ENCODE measurements around the gene TBX21. TPM values are rescaled to one million over a fixed set of nuclear protein-coding genes. Genes with fewer than 3 reads are reported as not detected.

Gene TBX21
- total RNA-seq, 1 donor from 2014 or later: not detected

DNA sequence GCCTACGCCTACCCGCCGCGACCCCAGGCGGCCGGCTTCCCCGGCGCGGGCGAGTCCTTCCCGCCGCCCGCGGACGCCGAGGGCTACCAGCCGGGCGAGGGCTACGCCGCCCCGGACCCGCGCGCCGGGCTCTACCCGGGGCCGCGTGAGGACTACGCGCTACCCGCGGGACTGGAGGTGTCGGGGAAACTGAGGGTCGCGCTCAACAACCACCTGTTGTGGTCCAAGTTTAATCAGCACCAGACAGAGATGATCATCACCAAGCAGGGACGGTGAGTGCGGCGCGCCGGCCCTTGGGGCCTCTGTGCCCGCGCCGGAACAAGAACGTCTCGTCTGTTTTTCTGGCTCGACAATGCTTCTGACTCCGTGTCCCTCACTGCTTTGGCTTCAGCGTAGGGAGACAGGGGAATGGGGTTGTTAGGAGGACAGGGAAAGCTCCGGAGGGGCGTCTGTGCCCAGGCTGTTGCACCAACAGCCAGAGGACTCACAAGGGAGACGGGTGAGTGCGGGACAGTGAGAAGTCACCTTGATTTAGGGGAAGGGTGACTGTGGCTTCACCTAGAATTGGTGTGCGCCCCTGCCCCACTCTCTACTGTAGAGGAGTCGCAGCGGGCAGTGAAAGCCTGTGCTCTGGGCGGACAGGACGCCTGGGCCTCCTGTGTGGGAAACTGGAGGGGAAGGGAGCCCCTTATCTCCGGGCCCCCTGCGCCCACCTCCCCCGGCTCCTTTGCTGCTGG, 806 bp downstream of the TBX21 start:
- H3K9me3 Mint-ChIP-seq: no peaks in the 10 kb centered on the region
- DNase-seq (ENCODE audit: low read depth, low spot score): no peak
- TF ChIP-seq CTCF (conservative IDR thresholded peaks at IDR 0.05): no peak
- peaks cover 4% of the 10 kb centered on the region for H3K4me1 Mint-ChIP-seq
- no peak overlapping the region for H3K27ac Mint-ChIP-seq (ENCODE audit: unreplicated experiment)
- no peaks in the 10 kb centered on the region for H3K36me3 Mint-ChIP-seq (ENCODE audit: low read depth)
- H3K4me3 Mint-ChIP-seq: peak overlapping the region; percentile 72
- peaks cover 77% of the 10 kb centered on the region for H3K27me3 Mint-ChIP-seq (ENCODE audit: low read depth)

DNA sequence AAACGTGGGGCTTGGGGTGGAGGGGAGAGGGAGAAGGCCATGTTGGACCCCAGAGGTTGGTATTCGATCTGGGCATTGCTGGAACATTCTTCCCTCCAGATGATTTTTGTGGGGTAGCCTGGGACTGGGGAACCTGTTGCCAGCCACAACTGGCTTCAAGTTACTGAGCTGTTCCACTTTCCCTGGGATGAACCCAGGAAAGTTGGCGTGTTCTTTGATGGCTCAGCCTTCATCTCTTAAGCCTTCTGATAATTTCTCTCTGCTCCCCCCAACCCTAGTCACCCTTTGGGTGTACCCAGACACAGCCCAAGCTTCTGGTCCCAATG, 2.1 kb downstream of the TBX21 start:
- no peaks in the 10 kb centered on the region for H3K36me3 Mint-ChIP-seq (ENCODE audit: low read depth)
- H3K9me3 Mint-ChIP-seq: no peaks in the 10 kb centered on the region
- peaks cover 72% of the 10 kb centered on the region for H3K27me3 Mint-ChIP-seq (ENCODE audit: low read depth)
- no peak for TF ChIP-seq CTCF (conservative IDR thresholded peaks at IDR 0.05)
- no peak overlapping the region for H3K27ac Mint-ChIP-seq (ENCODE audit: unreplicated experiment)
- H3K4me3 Mint-ChIP-seq: no peak overlapping the region
- peaks cover 4% of the 10 kb centered on the region for H3K4me1 Mint-ChIP-seq
- no peak for DNase-seq (ENCODE audit: low read depth, low spot score)

GRCh38 chr17:47735536-47736011, 2.5 kb downstream of the TBX21 start:
- no peak for DNase-seq (ENCODE audit: low read depth, low spot score)
- no peaks in the 10 kb centered on the region for H3K36me3 Mint-ChIP-seq (ENCODE audit: low read depth)
- no peak for TF ChIP-seq CTCF (conservative IDR thresholded peaks at IDR 0.05)
- peaks cover 69% of the 10 kb centered on the region for H3K27me3 Mint-ChIP-seq (ENCODE audit: low read depth)
- no peak overlapping the region for H3K27ac Mint-ChIP-seq (ENCODE audit: unreplicated experiment)
- H3K4me1 Mint-ChIP-seq: peaks cover 4% of the 10 kb centered on the region
- H3K4me3 Mint-ChIP-seq: no peak overlapping the region
- H3K9me3 Mint-ChIP-seq: no peaks in the 10 kb centered on the region

DNA sequence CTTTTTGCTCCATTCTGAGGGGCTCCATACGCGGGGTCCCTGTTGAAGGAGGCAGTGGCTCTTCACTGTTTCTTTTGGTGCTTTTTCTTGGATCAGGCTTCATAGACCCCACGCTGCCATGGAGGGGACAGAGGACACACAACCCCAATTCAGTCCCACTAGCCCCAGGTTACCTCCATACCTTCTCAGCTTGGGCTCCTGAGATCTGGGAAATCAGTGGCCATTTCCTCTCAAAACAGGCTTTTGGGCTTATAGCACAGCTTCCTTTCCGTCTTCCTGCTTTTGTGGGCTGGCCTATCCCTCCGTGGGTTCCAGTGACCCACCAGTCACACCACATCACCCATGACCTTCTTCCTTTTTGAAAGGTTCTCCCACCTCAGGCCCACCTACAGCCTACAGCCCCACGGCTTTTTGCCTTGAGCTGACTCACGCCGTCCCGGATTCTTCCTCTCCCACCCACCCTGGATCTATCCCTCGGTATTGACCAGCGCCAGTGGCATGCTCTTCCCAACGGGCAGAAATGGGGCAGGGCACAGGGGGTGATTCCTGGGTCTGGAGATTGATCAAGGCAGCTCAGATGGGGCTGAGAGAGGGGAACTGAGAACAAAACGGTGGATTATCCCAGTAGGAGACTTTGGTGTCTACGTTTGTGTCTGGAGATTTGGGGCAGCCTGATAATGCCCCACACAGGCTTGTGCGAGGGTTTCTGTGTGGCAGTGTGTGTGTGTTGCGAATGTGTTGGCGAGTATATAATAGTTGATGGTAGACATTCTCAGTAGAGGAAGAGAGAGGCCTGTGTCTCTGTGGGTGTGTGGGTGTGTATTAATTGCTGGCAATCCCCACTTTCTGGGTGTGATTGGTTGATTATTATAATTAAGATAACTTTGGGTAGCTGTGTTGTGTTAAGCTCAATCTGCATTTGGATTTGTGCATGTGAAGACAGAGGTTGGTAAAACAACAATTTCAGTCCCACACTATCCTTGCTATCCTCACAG, 3.8 kb downstream of the TBX21 start:
- Mint-ChIP-seq H3K36me3 (ENCODE audit: low read depth) (no peaks in the 10 kb centered on the region), H3K27me3 (ENCODE audit: low read depth) (peaks cover 68% of the 10 kb centered on the region)
- no peak for DNase-seq (ENCODE audit: low read depth, low spot score)

More for the DNA sequence above, 3.8 kb downstream of the TBX21 start:
- Mint-ChIP-seq H3K27ac (ENCODE audit: unreplicated experiment) (no peak overlapping the region), H3K4me1 (peaks cover 4% of the 10 kb centered on the region), H3K4me3 (no peak overlapping the region), H3K9me3 (no peaks in the 10 kb centered on the region)
- no peak for TF ChIP-seq CTCF (conservative IDR thresholded peaks at IDR 0.05)

All from neural crest cell (in vitro differentiated cells).